Ureter (tissue), 1 donor: ENCODE results near the gene HAPLN3. TPM values are rescaled to one million over a fixed set of nuclear protein-coding genes. Genes with fewer than 3 reads are reported as not detected.

Experiments used
- DNase-seq: peaks from one replicate; pipeline ENCODE4 v3.0.0-alpha.2; 2020; ENCODE audit warnings: low spot score
- total RNA-seq: library from RNA; stranded (reverse); gene quantifications from one replicate; pipeline ENCODE4 v1.2.4, GENCODE V29; 2023
- donor health status: DM: yes; HTN: yes; CAD: no.

The HAPLN3 gene
- total RNA-seq, 1 donor from 2014 or later, result 8.5 TPM

DNA sequence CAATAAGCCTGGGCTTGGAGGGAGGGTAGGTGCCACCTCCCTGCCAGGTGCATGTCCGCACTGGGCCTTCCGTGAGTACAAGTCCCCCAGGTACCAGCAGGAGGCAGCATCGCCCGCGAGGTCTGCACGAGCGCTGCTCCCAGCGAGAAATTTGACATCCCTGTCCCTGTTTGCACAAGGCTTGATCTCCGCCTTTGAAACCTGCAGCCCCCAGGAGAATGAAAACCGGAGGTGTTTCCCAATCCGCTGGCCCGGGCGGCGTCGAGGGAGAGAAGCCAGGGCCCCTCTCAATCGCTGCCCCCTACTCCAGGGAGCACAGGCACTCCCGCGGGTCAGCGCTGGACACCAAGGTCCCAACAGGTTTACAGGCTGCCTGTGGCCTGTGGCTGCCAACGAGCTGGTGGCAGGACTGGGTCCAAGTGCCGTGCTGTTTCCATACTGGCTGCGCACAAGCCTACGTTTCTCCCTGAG lies 961 bp downstream of the HAPLN3 start:
- peak; percentile 61 for DNase-seq

DNA sequence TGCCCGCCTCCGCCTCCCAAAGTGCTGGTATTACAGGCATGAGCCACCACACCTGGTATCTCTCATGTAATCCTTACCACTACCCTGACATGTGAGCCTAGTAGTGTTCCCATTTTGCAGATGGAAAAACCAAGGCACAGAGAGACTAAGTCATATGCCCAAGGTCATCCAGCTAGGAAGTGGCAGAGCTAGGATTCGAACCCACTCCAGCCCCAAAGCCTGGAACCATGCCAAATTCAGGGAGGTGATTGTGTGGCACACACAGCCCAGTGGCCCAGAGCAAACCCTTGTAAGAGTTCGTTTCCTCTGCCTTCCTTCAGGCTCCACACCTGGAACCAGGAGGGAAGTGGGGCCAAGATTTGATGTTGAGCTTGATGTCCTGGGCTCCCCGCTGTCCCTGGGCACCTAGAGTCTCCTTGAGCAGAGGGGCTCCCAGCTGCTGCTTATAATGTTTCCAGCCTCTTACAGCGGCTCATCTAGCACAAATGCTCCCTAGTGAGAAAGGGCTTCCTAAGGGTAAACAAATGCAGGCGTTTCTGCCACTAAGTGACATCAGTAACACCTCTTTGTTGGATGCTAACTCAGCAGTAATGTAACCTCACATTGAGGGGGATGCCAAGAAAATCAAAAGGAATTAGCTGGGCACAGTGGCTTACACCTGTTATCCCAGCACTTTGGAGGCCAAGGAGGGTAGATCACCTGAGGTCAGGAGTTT lies 3.6 kb downstream of the HAPLN3 start:
- DNase-seq, result no peak

DNA sequence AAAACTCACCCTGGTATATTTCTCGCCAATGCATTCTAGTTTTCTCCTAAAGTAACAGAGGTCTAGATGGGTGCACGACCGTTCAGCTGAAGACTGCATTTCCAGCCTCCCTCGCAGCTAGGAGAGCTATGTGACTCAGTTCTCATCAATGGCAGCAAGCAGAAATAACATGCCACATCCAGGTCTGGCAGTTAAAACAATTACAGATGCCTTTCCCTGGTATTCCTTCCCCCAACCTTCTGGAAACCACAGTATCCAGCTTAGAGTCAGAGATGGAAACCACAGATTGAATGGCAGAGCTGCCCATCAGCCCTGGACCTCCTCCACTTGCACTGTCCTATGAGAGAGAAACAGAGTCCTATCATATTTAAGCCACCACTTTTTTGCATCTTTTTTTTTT lies 4.8 kb downstream of the HAPLN3 start:
- no peak for DNase-seq

DNA sequence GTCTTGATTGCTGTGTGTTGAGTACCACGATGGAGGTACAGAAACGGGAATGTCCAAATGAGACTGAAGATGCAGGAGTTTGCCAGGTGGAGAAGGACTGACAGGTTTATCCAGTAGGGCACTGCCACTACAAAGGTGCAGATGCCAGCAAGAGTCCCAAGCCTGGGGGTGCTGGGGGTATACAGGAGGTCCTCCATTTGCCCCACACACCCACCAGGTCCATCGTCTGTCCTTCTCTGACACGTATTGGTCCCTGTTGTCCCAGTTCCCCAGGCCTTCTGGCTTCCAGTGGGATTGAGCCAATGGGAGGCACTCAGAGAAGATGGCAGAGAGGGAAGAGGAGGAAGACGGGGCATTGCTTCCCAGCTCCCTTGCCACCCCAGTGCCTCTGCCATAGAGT lies 6.6 kb downstream of the HAPLN3 start:
- no peak for DNase-seq

DNA sequence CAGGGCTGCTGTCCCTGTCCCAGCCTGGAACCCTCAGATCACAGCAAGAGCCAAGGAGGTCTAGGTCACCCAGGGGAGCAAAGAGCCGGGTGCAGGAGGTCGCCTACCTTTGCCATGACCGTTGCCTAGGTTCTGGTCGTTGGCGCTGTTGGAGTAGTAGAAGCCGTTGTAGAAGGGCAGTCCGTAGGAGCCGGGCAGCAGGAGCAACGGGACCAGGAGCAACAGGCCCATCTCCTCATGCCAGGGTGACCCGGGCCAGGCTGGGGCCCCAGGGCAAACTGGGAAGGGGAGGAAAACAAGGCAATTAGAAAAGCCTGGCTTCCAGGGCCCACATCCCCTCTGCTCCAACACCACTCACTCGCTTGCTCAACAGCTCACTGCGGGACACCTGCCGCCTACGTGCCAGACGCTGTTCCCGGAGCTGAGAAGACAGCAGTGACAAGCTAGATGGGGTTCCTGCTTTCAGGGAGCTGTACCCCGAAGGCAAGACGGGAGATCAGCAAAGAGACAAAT lies 8.2 kb downstream of the HAPLN3 start:
- DNase-seq, result no peak

DNA sequence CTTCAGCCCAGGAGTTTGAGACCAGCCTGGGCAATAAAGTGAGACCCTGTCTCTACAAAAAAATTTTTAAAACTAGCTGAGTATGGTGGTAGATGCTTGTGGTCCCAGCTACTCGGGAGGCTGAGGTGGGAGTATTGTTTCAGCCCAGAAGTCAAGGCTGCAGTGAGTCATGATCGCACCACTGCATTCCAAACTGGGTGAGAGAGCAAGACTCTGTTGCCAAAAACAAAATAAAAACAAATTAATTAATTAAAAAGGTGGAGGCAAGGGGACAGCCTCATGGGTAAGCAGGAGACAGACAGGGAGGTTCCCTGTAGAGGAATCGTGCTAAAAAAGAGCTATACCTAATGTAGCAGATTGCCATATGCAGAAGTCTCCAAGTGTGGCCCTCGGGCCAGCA lies 12.6 kb downstream of the HAPLN3 start:
- DNase-seq, result no peak

DNA sequence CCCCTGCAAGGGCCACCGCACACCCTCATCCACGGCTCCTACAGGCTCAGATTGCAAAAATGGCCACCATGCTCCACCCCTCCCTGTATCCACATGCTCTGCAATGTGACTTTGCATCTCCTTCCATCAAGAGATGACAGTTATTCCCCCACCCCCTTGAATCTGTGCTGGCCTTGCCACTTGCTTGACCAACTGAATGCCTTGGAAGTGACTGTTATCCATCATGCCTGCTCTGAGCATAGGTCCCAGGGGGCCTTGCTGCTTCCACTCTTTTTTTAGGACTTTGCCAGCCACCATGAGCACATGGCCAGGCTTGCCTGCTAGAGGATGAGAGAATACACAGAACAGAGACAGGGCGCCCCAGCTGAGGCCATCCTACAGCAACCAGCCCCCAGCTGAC lies 13.6 kb downstream of the HAPLN3 start:
- no peak for DNase-seq

DNA sequence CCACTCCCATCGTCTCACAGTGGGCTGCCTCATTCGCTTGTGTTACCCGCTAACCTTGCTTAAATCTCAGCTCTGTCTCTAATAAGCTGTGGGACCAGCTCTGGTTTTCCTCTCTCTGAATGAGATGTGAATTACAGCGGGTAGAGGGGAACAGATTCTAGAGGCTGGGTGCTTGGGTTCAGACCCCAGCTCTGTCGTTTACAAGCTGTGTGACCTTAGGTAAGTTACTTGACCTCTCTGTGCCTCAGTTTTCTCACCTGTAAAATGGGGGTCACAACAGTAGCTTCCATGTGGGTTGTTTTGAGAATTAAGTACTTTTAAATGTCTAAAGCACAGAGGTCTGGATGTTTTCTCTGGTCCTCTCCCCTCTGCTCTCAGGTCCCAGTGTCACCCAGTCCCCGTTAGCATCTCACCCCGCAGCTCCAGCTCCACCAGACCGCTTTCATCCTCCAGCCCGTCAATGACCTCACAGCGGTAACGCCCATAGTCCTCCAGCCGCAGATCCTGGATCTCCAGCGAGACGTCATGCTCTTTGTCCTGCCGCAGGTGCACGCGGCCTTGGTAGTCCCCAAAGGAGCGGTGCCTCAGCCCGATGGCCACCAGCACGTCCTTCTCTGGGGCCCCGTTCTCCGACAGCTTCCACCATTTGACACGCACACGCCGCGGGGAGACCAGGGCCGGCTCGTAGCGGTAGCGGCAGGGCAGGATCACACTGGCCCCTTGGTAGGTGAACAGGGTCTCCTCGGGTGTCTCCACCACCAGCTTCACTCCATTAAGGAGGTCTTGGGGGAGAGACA lies 14.2 kb downstream of the HAPLN3 start:
- no peak for DNase-seq

DNA sequence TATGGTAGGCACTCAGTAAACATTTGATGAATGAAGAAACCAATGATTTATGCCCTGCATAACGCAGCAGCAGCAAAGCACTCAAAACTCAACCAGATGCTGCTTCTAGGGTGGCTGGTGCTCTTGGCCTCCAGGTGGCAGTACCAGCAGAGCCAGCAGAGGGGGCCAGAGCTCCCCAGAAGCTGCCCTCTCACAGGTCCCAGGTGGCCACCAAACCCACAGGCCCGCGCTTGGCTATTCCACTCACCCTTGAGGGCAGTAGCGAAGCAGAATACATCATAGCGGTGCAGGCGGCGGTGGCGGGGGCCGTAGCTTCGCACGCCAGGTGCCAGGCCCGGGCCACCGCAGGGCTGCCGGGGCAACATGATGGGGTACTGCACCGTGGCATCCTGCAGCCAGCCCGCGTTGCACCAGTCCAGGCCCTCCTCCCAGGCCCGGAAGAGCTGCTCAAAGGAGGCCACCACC lies 16.6 kb downstream of the HAPLN3 start:
- DNase-seq, result no peak

DNA sequence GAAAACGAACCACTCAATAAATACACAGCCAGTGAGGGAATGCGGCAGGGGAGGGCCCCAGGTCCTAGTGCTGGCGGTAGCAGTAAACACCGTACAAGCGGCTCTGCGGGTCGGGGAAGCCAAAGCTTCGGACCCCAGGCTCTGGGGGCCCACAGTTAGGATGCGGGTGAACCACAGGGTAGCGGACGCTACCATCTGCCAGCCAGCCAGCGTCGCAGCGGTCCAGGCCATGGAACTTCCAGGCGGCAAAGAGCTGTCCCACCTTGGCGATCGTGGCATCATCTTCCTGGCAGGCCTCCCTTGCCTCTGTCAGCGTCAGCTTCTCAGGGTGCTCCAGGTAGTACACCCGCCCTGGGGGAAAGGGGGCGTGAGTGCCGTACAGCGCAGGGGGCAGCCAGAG lies 17.4 kb downstream of the HAPLN3 start:
- no peak for DNase-seq

DNA sequence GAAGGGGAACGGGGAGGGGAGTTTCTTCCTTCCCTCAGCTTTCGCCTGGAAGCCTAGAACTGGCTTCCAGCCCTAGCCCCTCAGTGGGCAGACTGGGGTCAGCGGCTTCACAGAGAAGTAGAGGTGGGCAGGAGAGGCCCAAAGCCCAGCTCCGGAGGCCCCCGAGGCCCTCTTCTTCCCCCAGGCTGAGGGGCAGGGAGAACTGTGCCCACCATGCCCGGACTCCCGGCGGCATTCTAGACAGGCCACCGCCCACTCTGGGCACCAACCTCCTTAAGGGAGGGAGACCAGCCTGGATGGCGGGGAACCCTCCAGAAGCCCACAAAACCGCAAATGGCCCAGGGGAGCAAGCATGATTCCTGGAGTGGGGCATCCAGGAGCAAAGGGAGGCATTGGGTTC lies 17.9 kb downstream of the HAPLN3 start:
- DNase-seq, result no peak

DNA sequence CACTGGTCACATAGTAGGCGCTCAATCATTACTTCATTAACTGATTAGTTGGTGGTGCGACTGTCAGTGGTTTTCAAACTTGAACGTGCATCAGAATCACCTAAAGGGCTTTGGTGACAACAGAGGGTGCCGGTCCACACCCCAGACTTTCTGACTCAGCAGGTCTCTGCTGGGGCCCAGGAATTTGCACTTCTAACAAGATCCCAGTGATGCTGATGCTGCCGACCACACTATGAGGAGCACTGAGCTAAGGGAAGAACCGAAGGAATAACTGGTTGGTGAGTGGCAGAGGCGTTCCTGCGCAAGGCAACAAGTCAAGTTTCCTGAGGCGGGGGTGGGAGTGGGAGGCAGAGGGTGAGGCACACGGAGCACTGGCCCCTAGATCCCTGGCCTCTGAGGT lies 18.8 kb downstream of the HAPLN3 start:
- no peak for DNase-seq

DNA sequence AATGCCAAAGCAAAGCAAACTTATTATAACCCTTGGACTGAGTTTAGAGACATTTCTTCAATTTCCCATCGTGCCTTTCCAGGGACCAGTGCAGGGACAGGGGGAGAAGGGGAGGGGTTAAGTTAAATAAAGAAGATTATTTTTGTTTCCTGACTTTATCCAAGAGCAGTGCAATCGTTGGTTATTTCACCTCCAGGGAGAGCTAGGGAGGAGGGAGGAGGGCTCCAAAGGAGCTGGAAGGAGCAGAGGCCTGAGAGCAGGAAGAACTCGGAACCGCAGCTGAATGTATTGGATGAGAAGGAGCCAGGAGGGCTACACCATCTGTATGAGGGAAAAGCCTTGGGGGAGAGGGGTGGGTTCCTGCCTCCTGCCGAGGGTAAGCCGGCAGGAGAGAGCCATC lies 20.7 kb downstream of the HAPLN3 start:
- DNase-seq, result no peak

DNA sequence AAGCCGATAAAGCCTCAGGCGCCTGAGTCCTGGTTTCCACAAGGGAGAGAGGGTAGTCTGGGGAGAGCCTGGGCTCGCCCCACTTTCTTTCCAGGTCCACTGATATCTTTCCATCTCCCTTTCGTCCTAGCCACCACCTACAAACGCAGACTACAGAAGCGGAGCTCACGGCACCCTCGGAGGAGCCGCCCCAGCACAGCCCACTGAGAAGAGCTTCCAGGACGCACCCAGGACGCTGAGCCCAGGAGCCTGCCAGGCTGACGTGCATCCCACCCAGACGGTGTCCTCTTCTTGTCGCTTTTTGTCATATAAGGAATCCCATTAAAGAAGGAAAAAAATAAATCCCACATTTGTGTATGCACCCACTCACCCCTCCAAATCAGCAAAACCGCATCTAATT lies 21.1 kb downstream of the HAPLN3 start:
- DNase-seq, result no peak

DNA sequence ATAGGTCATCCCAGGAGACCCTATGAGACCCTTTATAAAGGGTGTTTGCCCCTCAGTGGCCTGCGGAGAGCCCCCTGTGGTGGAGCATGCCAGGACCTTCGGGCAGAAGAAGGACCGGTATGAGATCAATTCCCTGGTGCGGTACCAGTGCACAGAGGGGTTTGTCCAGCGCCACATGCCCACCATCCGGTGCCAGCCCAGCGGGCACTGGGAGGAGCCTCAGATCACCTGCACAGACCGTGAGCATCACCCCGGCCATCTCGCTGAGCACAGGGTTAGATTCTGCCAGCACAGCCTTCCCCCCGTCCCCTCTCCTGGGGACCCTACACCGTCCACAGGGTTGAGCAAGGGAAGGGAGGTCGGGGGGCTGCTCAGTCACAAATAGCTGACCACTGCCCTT lies 21.6 kb downstream of the HAPLN3 start:
- no peak for DNase-seq

DNA sequence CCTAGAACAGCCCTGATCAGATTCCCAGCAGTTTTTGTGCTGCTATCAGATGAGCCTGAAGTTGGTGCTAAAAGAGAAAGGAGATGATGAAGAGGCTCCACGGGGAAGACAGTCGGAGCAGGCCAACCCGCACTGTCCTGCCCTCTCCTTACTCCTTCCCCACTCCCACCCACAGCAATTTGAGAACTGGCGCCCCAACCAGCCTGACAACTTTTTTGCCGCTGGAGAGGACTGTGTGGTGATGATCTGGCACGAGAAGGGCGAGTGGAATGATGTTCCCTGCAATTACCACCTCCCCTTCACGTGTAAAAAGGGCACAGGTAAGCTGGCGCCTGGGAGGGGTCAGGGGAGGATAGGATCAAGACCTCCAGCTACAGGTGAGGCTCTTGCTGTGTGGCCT lies 22.6 kb downstream of the HAPLN3 start:
- no peak for DNase-seq

DNA sequence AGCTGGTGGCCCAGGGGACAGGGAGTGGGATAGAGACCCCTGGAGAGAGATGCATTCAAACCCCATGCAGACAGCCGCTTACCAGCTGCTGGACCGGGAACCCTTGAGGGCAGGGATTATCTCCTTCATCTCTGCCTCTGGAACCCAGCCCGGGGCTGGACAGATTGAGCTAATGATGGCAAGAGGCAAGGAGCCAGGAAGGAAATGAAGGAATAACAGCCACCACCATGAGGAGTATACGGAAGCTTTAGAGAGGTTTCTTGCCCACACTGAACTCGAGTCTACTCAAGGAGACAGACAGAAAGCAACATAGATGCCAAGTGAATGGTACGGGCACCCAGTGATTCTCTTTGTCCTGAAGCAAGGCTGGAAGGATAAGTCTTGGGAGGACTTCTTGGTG lies 23.2 kb downstream of the HAPLN3 start:
- no peak for DNase-seq

DNA sequence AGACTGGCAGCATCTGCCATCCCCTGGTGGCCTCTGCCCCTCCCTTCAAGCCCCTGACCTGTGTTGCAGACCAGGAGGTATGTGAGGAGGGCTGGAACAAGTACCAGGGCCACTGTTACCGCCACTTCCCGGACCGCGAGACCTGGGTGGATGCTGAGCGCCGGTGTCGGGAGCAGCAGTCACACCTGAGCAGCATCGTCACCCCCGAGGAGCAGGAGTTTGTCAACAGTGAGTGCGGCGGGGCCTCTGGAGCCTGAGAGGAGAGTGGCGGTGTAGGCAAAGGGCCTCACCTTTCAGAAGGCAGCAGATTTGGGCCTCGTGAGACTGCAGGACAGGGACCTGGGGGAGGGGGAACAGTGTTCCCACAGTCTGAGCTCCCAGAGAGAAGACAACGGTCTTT lies 24.0 kb downstream of the HAPLN3 start:
- DNase-seq, result no peak

DNA sequence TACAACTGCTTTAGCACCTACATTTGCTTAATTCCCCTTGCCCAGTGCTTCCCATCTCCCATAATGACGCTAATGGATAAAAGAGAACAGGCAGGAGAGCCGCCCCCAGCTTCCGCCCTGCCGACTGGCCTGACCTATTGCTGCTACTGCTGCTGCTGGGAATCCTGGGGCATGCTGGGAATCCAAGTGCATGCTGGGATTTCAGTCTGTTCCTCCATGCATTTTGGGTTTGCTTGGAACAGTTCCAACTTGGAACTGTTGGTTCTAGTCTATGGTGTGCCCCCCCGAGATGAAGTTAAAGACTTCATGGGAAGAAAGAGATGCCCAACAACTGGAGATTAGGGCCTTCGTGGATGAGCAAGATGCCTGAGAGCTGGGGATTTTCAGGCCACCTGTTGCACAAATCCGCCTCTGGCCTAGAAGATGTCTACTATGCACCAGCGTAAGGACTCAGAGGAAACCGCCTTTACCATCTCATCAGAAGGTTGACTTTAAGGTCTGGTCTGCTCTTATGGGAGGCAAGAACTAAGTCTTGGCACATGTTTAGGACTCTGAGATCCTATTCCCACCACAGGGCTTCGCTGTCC lies 29.0 kb downstream of the HAPLN3 start:
- DNase-seq, result no peak

DNA sequence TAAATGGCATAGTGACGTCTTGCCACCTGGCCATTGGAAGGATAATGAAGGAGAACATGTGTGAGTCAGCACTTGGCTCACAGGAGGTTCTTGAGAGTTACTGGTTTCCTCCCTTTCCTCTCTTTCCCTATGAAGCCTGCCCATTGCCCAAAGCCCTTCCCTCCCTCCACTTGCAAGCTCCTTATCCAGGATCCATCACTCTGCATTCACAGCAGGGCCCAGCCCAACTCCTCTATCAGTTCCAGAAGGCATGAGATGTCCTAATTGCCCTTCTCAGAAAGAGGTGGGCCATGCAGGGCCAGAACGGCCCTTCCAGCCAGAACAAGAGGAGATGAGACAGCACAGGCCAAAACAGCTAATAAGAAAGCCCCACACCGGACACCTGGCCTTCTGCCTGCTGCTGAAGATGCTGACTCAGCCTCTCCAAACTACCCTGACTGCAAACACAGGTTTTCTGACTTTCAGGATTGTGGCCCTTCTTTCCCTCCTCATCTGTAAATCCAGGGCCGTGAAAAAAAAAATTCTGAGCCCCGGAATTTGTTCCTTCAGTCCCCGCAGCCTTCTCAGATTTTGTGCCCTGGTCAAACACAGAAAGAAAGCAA lies 29.7 kb downstream of the HAPLN3 start:
- no peak for DNase-seq

DNA sequence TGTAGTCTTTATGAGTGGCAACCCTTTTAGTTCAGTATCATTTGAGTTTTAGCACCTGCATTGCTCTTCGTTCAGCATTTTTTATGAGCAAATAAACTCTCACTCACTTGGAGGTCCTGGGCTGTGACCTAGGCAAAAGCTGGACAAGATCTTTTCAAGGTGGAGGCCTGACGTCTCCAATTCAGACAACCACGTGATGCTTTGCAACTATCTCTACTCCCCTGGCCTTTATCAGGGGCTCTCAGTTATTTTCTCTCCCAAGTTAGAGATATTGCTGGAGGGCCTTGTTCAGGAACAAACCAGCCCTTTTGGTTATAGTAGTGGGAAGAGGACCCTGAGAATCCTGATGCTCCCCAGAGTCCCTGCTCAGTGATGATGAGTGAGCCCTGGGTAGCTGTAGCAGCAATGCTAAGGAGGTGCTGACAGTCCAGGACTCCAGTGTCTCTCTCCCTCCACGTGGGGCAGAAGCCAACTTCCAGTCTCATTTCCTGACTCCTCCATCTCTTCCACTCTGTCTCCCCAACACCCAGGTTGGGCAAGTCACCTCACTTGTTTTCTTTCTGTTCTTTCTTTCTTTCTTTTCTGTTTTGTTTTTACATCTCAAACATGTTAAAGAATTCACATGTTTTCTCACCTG lies 30.4 kb downstream of the HAPLN3 start:
- no peak for DNase-seq

DNA sequence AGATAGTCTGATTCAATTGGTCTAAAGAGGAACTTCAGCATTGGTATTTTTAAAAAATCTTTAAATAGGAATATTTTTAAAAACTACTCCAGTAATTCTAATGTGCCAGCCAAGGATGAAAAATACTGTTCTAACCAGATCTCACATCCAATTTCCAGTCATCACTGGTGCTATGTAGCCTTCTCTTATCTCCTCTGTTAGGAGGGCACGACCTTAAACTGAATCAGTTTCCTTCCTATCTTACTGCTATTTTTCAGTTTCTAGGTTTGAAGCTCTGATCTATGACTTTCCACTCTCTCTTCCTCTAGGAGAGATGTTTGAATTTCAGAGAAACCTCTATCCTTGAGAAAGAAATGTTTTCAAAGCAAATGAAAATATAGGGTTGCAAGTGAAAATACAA lies 31.9 kb downstream of the HAPLN3 start:
- DNase-seq, result no peak
